ENCODE results near the gene ZSCAN25. TPM values are rescaled to one million over a fixed set of nuclear protein-coding genes. Genes with fewer than 3 reads are reported as not detected.
A peak's percentile ranks its signal among the peaks of the same experiment; 100 is the strongest.

ZSCAN25 gene
- polyA plus RNA-seq (2012; ENCODE audit: insufficient read length, low read depth), result 12.4 TPM

DNA sequence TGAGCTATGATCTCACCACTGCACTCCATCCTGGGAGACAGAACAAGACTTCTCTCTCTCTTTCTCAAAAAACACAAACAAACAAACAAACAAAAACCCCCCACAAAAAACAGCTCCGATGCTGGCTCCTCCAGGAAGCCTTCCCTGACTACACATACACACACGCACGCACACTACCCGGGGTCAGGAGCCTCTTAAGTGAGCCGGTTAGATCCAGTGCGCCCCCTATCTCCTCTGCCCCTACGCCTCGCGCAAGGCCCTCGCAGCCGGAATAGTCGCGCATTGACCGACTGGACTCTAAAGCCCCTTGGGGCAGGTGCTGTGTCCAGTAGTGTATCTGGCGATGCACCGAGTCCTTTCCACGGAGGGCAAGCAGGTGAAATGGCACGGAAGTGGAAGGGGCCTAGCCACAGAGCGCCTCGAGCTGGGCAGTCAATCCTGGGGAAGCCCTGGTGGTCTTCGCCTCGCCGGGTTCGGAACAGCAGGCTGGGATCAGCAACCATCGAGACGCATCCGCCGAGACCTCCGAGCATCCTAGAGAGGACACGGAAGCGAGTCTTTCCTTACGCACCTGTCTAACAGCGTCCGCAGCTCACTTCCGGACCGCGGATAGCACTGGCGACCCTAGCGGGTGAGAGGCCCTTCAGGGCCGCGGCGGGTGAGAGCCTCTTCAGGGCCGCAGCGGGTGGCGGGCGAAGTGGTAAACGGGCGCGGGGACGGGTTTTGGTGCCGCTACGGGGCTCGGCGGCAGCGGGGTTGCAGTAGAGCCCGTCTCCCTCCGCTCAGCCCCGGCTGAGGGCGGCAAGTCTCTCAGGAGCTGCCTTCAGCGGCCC, at the start of gene ZSCAN25:
Gene ZSCAN25 (plus strand): TSS at position 588 of the 833 bp plus-strand sequence. CDS start 2,661 bp downstream, outside the sequence.
- TF ChIP-seq, protein P1, sequence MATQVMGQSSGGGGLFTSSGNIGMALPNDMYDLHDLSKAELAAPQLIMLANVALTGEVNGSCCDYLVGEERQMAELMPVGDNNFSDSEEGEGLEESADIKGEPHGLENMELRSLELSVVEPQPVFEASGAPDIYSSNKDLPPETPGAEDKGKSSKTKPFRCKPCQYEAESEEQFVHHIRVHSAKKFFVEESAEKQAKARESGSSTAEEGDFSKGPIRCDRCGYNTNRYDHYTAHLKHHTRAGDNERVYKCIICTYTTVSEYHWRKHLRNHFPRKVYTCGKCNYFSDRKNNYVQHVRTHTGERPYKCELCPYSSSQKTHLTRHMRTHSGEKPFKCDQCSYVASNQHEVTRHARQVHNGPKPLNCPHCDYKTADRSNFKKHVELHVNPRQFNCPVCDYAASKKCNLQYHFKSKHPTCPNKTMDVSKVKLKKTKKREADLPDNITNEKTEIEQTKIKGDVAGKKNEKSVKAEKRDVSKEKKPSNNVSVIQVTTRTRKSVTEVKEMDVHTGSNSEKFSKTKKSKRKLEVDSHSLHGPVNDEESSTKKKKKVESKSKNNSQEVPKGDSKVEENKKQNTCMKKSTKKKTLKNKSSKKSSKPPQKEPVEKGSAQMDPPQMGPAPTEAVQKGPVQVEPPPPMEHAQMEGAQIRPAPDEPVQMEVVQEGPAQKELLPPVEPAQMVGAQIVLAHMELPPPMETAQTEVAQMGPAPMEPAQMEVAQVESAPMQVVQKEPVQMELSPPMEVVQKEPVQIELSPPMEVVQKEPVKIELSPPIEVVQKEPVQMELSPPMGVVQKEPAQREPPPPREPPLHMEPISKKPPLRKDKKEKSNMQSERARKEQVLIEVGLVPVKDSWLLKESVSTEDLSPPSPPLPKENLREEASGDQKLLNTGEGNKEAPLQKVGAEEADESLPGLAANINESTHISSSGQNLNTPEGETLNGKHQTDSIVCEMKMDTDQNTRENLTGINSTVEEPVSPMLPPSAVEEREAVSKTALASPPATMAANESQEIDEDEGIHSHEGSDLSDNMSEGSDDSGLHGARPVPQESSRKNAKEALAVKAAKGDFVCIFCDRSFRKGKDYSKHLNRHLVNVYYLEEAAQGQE (IDR thresholded peaks at IDR 0.05; ENCODE audit: insufficient read depth in 1 of 2, low read depth in 2 of 2, low read length in 2 of 2), result peak; percentile 40 to 62; a peak in 1 of 4 replicates
- TF ChIP-seq FOXP2 (optimal IDR thresholded peaks at IDR 0.05; ENCODE audit: borderline replicate concordance, extremely low read depth, extremely low read length, insufficient read depth) (peak; percentile 68), SIN3A (IDR thresholded peaks at IDR 0.05; ENCODE audit: borderline replicate concordance, insufficient read depth, low read length) (0 out of 2 replicates have a peak, but pooled peaks have one; percentile 23), TAF1 (IDR thresholded peaks at IDR 0.05; ENCODE audit: borderline replicate concordance, insufficient read depth, low read length) (peak; percentile 93), POLR2AphosphoS5 (IDR thresholded peaks at IDR 0.05; ENCODE audit: low read depth, low read length) (peak; percentile 89)

DNA sequence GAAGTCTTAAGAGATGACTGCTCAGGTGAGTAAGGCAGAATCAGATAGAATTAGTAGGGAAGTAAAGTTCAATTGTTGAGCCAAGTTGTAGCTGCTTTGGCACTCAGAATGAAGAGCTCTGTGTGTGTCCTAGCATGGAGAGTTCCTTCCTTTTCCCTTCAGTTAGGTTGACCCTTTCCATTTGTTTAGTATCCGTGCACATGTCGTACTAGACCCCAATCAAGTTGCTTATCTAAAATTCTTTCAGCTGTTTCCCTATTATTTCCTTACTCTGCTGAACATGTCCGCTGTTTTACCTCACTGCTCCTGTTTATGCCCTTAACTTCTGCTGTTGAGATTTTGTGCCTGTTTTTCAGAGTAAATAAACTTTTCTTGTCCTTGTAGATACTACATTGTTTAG, 45.0 kb upstream of the ZSCAN25 start:
- TF ChIP-seq SIN3A (IDR thresholded peaks at IDR 0.05; ENCODE audit: borderline replicate concordance, insufficient read depth, low read length) (no peak), TAF1 (IDR thresholded peaks at IDR 0.05; ENCODE audit: borderline replicate concordance, insufficient read depth, low read length) (no peak), FOXP2 (optimal IDR thresholded peaks at IDR 0.05; ENCODE audit: borderline replicate concordance, extremely low read depth, extremely low read length, insufficient read depth) (no peak), POLR2AphosphoS5 (IDR thresholded peaks at IDR 0.05; ENCODE audit: low read depth, low read length) (no peak)
- TF ChIP-seq, protein P1 (IDR thresholded peaks at IDR 0.05; ENCODE audit: insufficient read depth in 1 of 2, low read depth in 2 of 2, low read length in 2 of 2), result no peak

DNA sequence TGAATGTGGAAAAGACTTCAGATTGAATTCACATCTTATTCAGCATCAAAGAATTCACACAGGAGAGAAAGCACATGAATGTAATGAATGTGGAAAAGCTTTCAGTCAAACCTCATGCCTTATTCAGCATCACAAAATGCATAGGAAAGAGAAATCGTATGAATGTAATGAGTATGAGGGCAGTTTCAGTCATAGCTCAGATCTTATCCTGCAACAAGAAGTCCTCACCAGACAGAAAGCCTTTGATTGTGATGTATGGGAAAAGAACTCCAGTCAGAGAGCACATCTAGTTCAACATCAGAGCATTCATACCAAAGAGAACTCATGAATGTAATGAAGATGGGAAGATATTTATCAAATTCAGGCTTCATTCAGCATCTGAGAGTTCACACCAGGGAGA, 43.5 kb upstream of the ZSCAN25 start:
- no peak for TF ChIP-seq TAF1 (IDR thresholded peaks at IDR 0.05; ENCODE audit: borderline replicate concordance, insufficient read depth, low read length)
- TF ChIP-seq, protein P1 (IDR thresholded peaks at IDR 0.05; ENCODE audit: insufficient read depth in 1 of 2, low read depth in 2 of 2, low read length in 2 of 2), result no peak
- no peak for TF ChIP-seq SIN3A (IDR thresholded peaks at IDR 0.05; ENCODE audit: borderline replicate concordance, insufficient read depth, low read length)
- TF ChIP-seq POLR2AphosphoS5 (IDR thresholded peaks at IDR 0.05; ENCODE audit: low read depth, low read length), result no peak
- no peak for TF ChIP-seq FOXP2 (optimal IDR thresholded peaks at IDR 0.05; ENCODE audit: borderline replicate concordance, extremely low read depth, extremely low read length, insufficient read depth)

DNA sequence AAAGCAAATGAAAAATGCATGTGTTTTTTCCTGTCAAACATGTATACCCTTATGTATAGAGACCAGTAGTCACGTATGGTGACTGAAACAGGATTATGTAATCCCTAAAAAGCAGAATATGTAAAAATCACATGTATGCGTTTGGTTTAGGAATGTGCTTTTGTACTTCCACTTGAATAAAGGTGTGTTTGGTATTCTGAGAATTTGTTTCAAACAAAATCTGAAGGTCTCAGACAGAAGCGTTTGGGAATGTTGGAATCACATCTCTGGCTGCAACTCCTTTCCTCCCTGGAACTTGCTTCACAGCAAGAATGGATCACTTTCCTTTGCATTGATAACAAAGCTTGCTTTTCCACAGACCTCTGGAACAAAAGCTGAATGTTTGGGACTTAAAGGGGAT, 40.5 kb upstream of the ZSCAN25 start:
- TF ChIP-seq, protein P1 (IDR thresholded peaks at IDR 0.05; ENCODE audit: insufficient read depth in 1 of 2, low read depth in 2 of 2, low read length in 2 of 2), result no peak
- no peak for TF ChIP-seq POLR2AphosphoS5 (IDR thresholded peaks at IDR 0.05; ENCODE audit: low read depth, low read length)
- TF ChIP-seq FOXP2 (optimal IDR thresholded peaks at IDR 0.05; ENCODE audit: borderline replicate concordance, extremely low read depth, extremely low read length, insufficient read depth), result no peak
